ENCODE results near the gene NHERF2.

Gene NHERF2

GRCh38 chr16:2083876-2084780 lies 57.4 kb downstream of the NHERF2 start:
- H3K9me3 ChIP-seq (ENCODE audit: insufficient read depth, low read length), result no peaks in the 10 kb centered on the region
- H3K36me3 ChIP-seq (ENCODE audit: low read length), result no peaks in the 10 kb centered on the region
- H2AFZ ChIP-seq (ENCODE audit: low read depth, low read length, severe bottlenecking), result no peak overlapping the region
- H3K27ac ChIP-seq (ENCODE audit: low read depth, low read length), result no peak overlapping the region
- H3K27me3 ChIP-seq (ENCODE audit: low read length), result no peaks in the 10 kb centered on the region
- no peak overlapping the region for H3K4me3 ChIP-seq (ENCODE audit: insufficient read depth, low read length, poor library complexity, severe bottlenecking)
- H3K4me2 ChIP-seq (ENCODE audit: low read depth, low read length, poor library complexity, severe bottlenecking), result no peak overlapping the region
- H3K9ac ChIP-seq (ENCODE audit: low read length), result no peak overlapping the region
- no peaks in the 10 kb centered on the region for H3K79me2 ChIP-seq (ENCODE audit: insufficient read depth, low read length)
- no peaks in the 10 kb centered on the region for H3K9me2 ChIP-seq (replicated peaks; ENCODE audit: insufficient read depth, low read length)
- no peaks in the 10 kb centered on the region for H3F3A ChIP-seq (ENCODE audit: insufficient read depth)
- H4K20me1 ChIP-seq (ENCODE audit: low read depth, low read length), result no peaks in the 10 kb centered on the region
- no peak for TF ChIP-seq CTCF (IDR thresholded peaks at IDR 0.05; ENCODE audit: insufficient read depth, low read length, poor library complexity, severe bottlenecking)
- TF ChIP-seq EZH2phosphoT487 (conservative IDR thresholded peaks at IDR 0.05; ENCODE audit: low read length), result no peak

GRCh38 chr16:2084895-2085625 lies 58.4 kb downstream of the NHERF2 start:
- no peaks in the 10 kb centered on the region for H3K9me2 ChIP-seq (replicated peaks; ENCODE audit: insufficient read depth, low read length)
- H3K4me2 ChIP-seq (ENCODE audit: low read depth, low read length, poor library complexity, severe bottlenecking), result no peak overlapping the region
- no peaks in the 10 kb centered on the region for H3K27me3 ChIP-seq (ENCODE audit: low read length)
- TF ChIP-seq CTCF (IDR thresholded peaks at IDR 0.05; ENCODE audit: insufficient read depth, low read length, poor library complexity, severe bottlenecking) (no peak), EZH2phosphoT487 (conservative IDR thresholded peaks at IDR 0.05; ENCODE audit: low read length) (no peak)
- H2AFZ ChIP-seq (ENCODE audit: low read depth, low read length, severe bottlenecking), result no peak overlapping the region
- no peaks in the 10 kb centered on the region for H4K20me1 ChIP-seq (ENCODE audit: low read depth, low read length)
- no peaks in the 10 kb centered on the region for H3K36me3 ChIP-seq (ENCODE audit: low read length)
- H3K9me3 ChIP-seq (ENCODE audit: insufficient read depth, low read length), result no peaks in the 10 kb centered on the region
- H3K4me3 ChIP-seq (ENCODE audit: insufficient read depth, low read length, poor library complexity, severe bottlenecking), result no peak overlapping the region
- no peaks in the 10 kb centered on the region for H3K79me2 ChIP-seq (ENCODE audit: insufficient read depth, low read length)
- H3F3A ChIP-seq (ENCODE audit: insufficient read depth), result no peaks in the 10 kb centered on the region
- no peak overlapping the region for H3K9ac ChIP-seq (ENCODE audit: low read length)
- H3K27ac ChIP-seq (ENCODE audit: low read depth, low read length), result no peak overlapping the region

GRCh38 chr16:2085669-2086068 lies 59.0 kb downstream of the NHERF2 start:
- no peaks in the 10 kb centered on the region for H3K79me2 ChIP-seq (ENCODE audit: insufficient read depth, low read length)
- TF ChIP-seq CTCF (IDR thresholded peaks at IDR 0.05; ENCODE audit: insufficient read depth, low read length, poor library complexity, severe bottlenecking), result no peak
- TF ChIP-seq EZH2phosphoT487 (conservative IDR thresholded peaks at IDR 0.05; ENCODE audit: low read length), result no peak
- H2AFZ ChIP-seq (ENCODE audit: low read depth, low read length, severe bottlenecking), result no peak overlapping the region
- no peak overlapping the region for H3K27ac ChIP-seq (ENCODE audit: low read depth, low read length)
- H3K4me2 ChIP-seq (ENCODE audit: low read depth, low read length, poor library complexity, severe bottlenecking), result no peak overlapping the region
- H3K9me3 ChIP-seq (ENCODE audit: insufficient read depth, low read length), result no peaks in the 10 kb centered on the region
- H3K9ac ChIP-seq (ENCODE audit: low read length), result no peak overlapping the region
- H3F3A ChIP-seq (ENCODE audit: insufficient read depth), result no peaks in the 10 kb centered on the region
- no peaks in the 10 kb centered on the region for H4K20me1 ChIP-seq (ENCODE audit: low read depth, low read length)
- H3K9me2 ChIP-seq (replicated peaks; ENCODE audit: insufficient read depth, low read length), result no peaks in the 10 kb centered on the region
- H3K4me3 ChIP-seq (ENCODE audit: insufficient read depth, low read length, poor library complexity, severe bottlenecking), result no peak overlapping the region
- no peaks in the 10 kb centered on the region for H3K36me3 ChIP-seq (ENCODE audit: low read length)
- no peaks in the 10 kb centered on the region for H3K27me3 ChIP-seq (ENCODE audit: low read length)
